Measurements from ENCODE around the gene TYMS.

The TYMS gene

DNA sequence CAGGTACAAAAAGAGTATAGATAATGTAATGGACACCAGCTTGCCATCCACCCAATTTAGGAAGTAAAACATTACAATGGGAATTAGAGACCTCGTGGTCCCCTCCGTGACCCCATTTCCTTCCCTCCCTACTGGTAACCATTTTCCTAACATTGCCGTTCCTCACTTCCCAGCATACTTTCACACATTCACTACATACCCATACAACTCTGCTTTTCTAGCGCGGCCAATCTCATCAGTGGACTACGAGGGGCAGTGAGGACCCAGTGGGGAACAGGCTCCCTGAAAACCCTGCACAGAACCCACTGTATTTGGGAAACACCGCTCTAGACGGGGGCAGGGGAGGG, 53.8 kb downstream of the TYMS start:
- TF ChIP-seq, protein P1, sequence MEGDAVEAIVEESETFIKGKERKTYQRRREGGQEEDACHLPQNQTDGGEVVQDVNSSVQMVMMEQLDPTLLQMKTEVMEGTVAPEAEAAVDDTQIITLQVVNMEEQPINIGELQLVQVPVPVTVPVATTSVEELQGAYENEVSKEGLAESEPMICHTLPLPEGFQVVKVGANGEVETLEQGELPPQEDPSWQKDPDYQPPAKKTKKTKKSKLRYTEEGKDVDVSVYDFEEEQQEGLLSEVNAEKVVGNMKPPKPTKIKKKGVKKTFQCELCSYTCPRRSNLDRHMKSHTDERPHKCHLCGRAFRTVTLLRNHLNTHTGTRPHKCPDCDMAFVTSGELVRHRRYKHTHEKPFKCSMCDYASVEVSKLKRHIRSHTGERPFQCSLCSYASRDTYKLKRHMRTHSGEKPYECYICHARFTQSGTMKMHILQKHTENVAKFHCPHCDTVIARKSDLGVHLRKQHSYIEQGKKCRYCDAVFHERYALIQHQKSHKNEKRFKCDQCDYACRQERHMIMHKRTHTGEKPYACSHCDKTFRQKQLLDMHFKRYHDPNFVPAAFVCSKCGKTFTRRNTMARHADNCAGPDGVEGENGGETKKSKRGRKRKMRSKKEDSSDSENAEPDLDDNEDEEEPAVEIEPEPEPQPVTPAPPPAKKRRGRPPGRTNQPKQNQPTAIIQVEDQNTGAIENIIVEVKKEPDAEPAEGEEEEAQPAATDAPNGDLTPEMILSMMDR (IDR thresholded peaks at IDR 0.05; ENCODE audit: extremely low read depth, insufficient read depth, missing control alignments): no peak
- DNase-seq (ENCODE audit: low spot score): no peak
- in situ Hi-C loops (cut with MboI; ENCODE audit: low pct_unique_long_range_greater_than_20kb, low sequenced_read_pairs, unreplicated experiment): no loop called here

DNA sequence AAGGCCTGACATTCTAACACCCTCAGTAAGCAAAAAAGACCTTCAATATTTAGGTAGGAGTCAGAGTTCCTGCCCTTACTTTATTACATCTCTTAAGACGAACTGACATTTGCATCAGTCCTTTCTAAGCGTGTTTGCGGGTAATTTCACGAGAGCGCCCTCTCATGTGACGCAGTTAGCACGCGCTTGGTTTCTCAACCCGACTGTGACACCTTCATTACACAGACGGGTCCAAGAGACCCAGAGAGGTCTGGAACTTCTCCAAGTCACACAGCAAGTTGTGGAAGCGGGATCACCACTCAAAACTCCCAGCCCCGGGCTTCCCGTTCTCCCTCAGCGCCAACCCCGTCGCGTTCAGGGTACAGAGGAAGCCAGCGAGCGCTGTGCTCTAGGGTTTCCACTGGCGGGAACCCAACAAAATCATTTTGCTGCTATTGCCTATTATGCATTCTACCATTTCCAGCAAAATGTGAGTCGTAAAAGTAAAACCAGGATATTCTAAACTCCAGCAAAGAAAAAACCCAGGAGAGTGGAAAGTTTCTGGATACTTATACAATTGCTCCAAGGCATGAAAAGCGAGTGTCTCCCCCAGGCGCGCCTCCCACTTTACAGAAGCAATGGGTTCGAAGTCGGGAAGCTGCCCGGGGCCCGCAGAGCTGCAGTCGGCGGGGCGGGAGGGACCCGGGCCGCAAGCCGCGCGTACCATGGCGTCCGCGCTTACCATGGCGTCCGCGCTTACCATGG, 54.4 kb downstream of the TYMS start:
- TF ChIP-seq, protein P1 (IDR thresholded peaks at IDR 0.05; ENCODE audit: extremely low read depth, insufficient read depth, missing control alignments): peak; percentile 43
- in situ Hi-C loops (cut with MboI; ENCODE audit: low pct_unique_long_range_greater_than_20kb, low sequenced_read_pairs, unreplicated experiment): no loop called here
- DNase-seq (ENCODE audit: low spot score): peak; percentile 79

DNA sequence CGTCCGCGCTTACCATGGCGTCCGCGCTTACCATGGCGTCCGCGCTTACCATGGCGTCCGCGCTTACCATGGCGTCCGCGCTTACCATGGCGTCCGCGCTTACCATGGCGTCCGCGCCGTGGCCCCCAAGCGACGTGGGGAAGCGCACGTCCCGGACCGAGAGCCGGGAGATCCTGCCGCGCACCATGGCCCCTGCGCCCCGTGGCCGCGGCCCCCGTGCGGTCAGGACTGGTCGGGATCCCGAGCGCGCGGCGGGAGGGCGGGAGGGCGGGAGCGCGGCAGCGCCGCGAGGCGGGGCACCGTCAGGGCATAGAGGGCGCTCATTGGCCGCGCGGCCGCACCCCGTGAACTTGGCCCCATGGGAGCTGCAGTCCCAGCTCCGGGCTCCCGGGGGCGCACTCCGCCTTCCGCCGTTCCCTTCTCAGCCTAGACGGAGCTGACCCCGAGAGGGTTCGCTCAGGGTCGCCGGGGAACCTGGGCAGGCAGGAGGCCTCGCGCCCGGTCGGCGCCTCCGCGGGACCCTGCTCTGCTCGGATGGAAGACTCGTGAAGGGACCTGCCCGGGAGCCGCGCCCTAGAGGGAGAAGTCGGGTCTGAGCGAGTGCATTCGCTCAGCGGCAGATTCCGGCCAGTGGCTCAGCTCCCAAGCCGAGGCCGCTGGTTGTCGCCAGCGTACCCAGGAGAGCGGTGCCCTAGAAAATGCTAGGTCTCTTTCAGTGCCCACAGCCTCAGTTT, 55.1 kb downstream of the TYMS start, which contains the start of gene ENOSF1:
Gene ENOSF1, minus strand, starts transcription at position 230 of the 734 bp plus-strand sequence. Its CDS starts 43 bp downstream, at position 187.
- in situ Hi-C loops (cut with MboI; ENCODE audit: low pct_unique_long_range_greater_than_20kb, low sequenced_read_pairs, unreplicated experiment): no loop called here
- peak; percentile 93 for DNase-seq (ENCODE audit: low spot score)
- TF ChIP-seq, protein P1 (IDR thresholded peaks at IDR 0.05; ENCODE audit: extremely low read depth, insufficient read depth, missing control alignments): peak; percentile 88

DNA sequence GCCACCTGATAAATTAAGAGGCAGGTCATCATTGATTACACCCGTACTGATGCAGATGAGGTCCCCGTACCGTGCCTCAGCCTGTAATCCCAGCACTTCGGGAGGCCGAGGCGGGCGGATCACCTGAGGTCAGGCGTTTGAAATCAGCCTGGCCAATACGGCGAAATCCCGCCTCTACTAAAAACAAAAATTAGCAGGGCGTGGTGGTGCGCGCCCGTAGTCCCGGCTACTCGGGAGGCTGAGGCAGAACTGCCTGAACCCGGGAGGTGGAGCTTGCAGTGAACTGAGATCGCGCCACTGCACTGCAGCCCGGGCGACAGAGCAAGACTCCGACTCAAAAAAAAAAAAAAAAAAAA, 55.7 kb downstream of the TYMS start:
- in situ Hi-C loops (cut with MboI; ENCODE audit: low pct_unique_long_range_greater_than_20kb, low sequenced_read_pairs, unreplicated experiment): no loop called here
- DNase-seq (ENCODE audit: low spot score): no peak
- TF ChIP-seq, protein P1 (IDR thresholded peaks at IDR 0.05; ENCODE audit: extremely low read depth, insufficient read depth, missing control alignments): no peak

DNA sequence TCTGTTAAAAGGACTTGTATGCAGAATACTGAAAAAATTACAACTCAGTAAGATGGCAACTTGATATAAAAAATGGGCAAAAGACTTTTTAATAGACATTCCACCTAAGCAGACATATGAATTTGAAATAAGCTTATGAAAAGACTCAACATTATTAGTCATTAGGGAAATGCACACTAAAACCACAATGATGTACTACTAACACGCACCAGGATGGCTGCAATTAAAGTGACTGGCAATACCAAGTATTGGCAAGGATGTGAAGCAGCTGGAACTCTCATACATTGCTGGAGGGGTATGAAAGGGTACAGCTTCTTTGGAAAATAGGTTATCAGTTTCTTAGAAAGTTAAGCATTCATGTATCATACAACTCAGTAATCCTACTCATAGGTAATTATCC, 58.2 kb downstream of the TYMS start:
- DNase-seq (ENCODE audit: low spot score): no peak
- in situ Hi-C loops (cut with MboI; ENCODE audit: low pct_unique_long_range_greater_than_20kb, low sequenced_read_pairs, unreplicated experiment): no loop called here
- TF ChIP-seq, protein P1 (IDR thresholded peaks at IDR 0.05; ENCODE audit: extremely low read depth, insufficient read depth, missing control alignments): no peak

DNA sequence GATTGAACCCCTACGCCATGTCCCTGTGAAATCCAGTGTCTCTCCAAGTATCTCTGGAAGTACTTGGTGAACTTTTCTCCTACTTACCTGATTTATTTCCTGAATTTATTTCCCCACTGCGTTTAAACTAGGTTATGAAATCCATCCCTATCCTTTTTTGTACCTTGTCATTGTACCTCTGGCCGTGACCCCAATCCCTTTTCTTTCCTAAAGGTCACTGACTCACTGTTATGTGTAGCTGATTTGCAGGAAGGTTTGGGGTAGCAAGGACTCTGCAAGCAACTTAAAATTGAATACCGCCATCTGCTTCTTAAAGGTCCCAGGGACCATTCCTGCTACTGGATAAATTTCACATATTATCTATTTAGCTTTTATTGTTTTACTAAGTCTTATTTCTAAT, 59.5 kb downstream of the TYMS start:
- TF ChIP-seq, protein P1 (IDR thresholded peaks at IDR 0.05; ENCODE audit: extremely low read depth, insufficient read depth, missing control alignments): no peak
- no peak for DNase-seq (ENCODE audit: low spot score)
- in situ Hi-C loops (cut with MboI; ENCODE audit: low pct_unique_long_range_greater_than_20kb, low sequenced_read_pairs, unreplicated experiment): no loop called here
